Smooth muscle cell of the brain vasculature (primary cell): ENCODE results near the gene MYO3A.
"Not testable (repeated sequence)": the region's sequence is repeated elsewhere in the genome, so short reads cannot be mapped to it uniquely, and the experiment has no call there.

Source experiments
- DNase-seq: peaks from one replicate; pipeline ENCODE4 v3.0.0-alpha.2; 2012; ENCODE audit warnings: low read depth, low spot score

MYO3A gene

GRCh38 chr10:25982107-25982506 is 48.1 kb downstream of the MYO3A start:
- no peak for DNase-seq

- no peak for DNase-seq
Measured at GRCh38 chr10:25988583-25988982, 54.6 kb downstream of the MYO3A start.

GRCh38 chr10:25989951-25990350 is 55.9 kb downstream of the MYO3A start:
- no peak for DNase-seq

- DNase-seq = no peak
Measured at GRCh38 chr10:25999295-25999981, 65.4 kb downstream of the MYO3A start.

GRCh38 chr10:26000971-26001370 is 66.9 kb downstream of the MYO3A start:
- no peak for DNase-seq

GRCh38 chr10:26002466-26002865 is 68.4 kb downstream of the MYO3A start:
- DNase-seq = not testable (repeated sequence)

GRCh38 chr10:26015092-26015491 is 81.1 kb downstream of the MYO3A start:
- DNase-seq = no peak

GRCh38 chr10:26022831-26023230 is 88.8 kb downstream of the MYO3A start:
- DNase-seq = no peak

- no peak for DNase-seq
Measured at GRCh38 chr10:26024303-26024702, 90.3 kb downstream of the MYO3A start.

GRCh38 chr10:26025523-26025922 is 91.5 kb downstream of the MYO3A start:
- no peak for DNase-seq

GRCh38 chr10:26029858-26030257 is 95.8 kb downstream of the MYO3A start:
- no peak for DNase-seq

- DNase-seq = no peak
Measured at GRCh38 chr10:26031300-26031699, 97.3 kb downstream of the MYO3A start.

GRCh38 chr10:26043469-26043868 is 109.4 kb downstream of the MYO3A start:
- DNase-seq = no peak

GRCh38 chr10:26044141-26044749 is 110.2 kb downstream of the MYO3A start:
- DNase-seq = no peak

GRCh38 chr10:26046073-26046700 is 112.2 kb downstream of the MYO3A start:
- DNase-seq = no peak

- DNase-seq = no peak
Measured at GRCh38 chr10:26048756-26049155, 114.7 kb downstream of the MYO3A start.

GRCh38 chr10:26052326-26052725 is 118.3 kb downstream of the MYO3A start:
- DNase-seq = no peak

GRCh38 chr10:26057466-26057865 is 123.4 kb downstream of the MYO3A start:
- no peak for DNase-seq

- DNase-seq = no peak
Measured at GRCh38 chr10:26064106-26064505, 130.1 kb downstream of the MYO3A start.

- no peak for DNase-seq
Measured at GRCh38 chr10:26067680-26068079, 133.7 kb downstream of the MYO3A start.

- not testable (repeated sequence) for DNase-seq
Measured at GRCh38 chr10:26080971-26081370, 146.9 kb downstream of the MYO3A start.

GRCh38 chr10:26081459-26081858 is 147.4 kb downstream of the MYO3A start:
- no peak for DNase-seq

- DNase-seq = no peak
Measured at GRCh38 chr10:26085549-26085948, 151.5 kb downstream of the MYO3A start.
